ENCODE results near the gene CRYBG1. TPM values are rescaled to one million over a fixed set of nuclear protein-coding genes. Genes with fewer than 3 reads are reported as not detected.

The CRYBG1 gene
- total RNA-seq, 2 donors from 2014 or later, result 10.1 to 11.5 TPM

- peak overlapping the region in 1 of 4 donors; percentile 7 for H3K27ac ChIP-seq
- peaks cover 8% of the 10 kb centered on the region for H3K4me1 ChIP-seq
- H3K27me3 ChIP-seq, result no peaks in the 10 kb centered on the region
- ATAC-seq (no peak), DNase-seq (no peak)
- no peak for TF ChIP-seq CTCF (IDR thresholded peaks at IDR 0.05)
- no peak for TF ChIP-seq POLR2A (IDR thresholded peaks at IDR 0.05)
- H3K9me3 ChIP-seq, result no peaks in the 10 kb centered on the region
- H3K36me3 ChIP-seq (replicated peaks in 1 of 2; ENCODE audit: insufficient read depth in 1 of 2, low read depth in 2 of 2), result no peaks in the 10 kb centered on the region
- H3K4me3 ChIP-seq, result no peak overlapping the region
- intact Hi-C loops (cut with DNase I), result no loop called here
- WGBS, 2 donors, result 26 to 35% methylated on average over 7 of the region's 7 CpGs
Observed at GRCh38 chr6:106525107-106525881, 164.8 kb downstream of the CRYBG1 start.

DNA sequence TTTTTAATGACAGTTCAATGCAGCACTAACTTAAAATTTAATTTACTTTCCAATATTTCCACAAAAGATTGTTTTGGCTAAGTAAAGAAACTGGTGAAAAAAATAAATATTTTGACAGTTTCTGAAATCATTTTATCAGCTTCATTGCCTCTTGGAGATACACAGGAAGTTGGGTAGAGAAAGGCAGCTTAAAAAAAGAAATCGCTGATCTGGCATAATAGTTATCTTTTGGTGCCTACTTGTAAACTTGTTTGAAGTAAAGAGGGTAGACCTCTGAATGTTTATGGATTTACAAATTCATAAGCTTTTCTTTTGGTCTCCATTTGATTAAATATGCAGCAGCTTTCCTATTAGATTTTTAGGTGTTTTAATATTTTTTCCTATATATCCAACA, 165.4 kb downstream of the CRYBG1 start:
- no peaks in the 10 kb centered on the region for H3K36me3 ChIP-seq (replicated peaks in 1 of 2; ENCODE audit: insufficient read depth in 1 of 2, low read depth in 2 of 2)
- TF ChIP-seq CTCF (IDR thresholded peaks at IDR 0.05), result no peak
- TF ChIP-seq POLR2A (IDR thresholded peaks at IDR 0.05), result no peak
- H3K27ac ChIP-seq, result no peak overlapping the region
- ATAC-seq (no peak), DNase-seq (no peak)
- intact Hi-C loops (cut with DNase I), result no loop called here
- H3K27me3 ChIP-seq, result no peaks in the 10 kb centered on the region
- WGBS, 2 donors, result 42 to 57% methylated on average over 1 of the region's 1 CpG
- H3K9me3 ChIP-seq, result no peaks in the 10 kb centered on the region
- H3K4me1 ChIP-seq, result peaks cover 8% of the 10 kb centered on the region
- no peak overlapping the region for H3K4me3 ChIP-seq

DNA sequence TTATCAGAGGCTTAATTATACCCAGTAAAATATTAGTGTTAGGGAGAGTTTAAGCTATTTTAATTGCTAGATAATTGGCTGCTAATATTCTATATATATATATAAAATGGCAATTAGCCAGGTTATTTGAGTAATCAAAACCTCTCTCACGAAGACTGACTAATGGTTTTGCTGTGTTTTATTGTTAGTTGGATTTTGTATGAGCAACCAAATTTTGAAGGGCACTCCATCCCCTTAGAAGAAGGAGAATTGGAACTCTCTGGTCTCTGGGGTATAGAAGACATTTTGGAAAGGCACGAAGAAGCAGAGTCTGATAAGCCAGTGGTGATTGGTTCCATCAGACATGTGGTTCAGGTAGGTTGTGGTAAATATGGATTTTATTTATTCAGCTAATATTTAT, 166.6 kb downstream of the CRYBG1 start:
- H3K9me3 ChIP-seq, result no peaks in the 10 kb centered on the region
- no peaks in the 10 kb centered on the region for H3K27me3 ChIP-seq
- no peaks in the 10 kb centered on the region for H3K36me3 ChIP-seq (replicated peaks in 1 of 2; ENCODE audit: insufficient read depth in 1 of 2, low read depth in 2 of 2)
- no peak overlapping the region for H3K4me3 ChIP-seq
- no peak for ATAC-seq
- no peak for DNase-seq
- H3K27ac ChIP-seq, result no peak overlapping the region
- peaks cover 8% of the 10 kb centered on the region for H3K4me1 ChIP-seq
- 86 to 87% methylated on average over 2 of the region's 2 CpGs for WGBS, 2 donors
- TF ChIP-seq CTCF (IDR thresholded peaks at IDR 0.05) (no peak), POLR2A (IDR thresholded peaks at IDR 0.05) (no peak)
- intact Hi-C loops (cut with DNase I), result no loop called here

DNA sequence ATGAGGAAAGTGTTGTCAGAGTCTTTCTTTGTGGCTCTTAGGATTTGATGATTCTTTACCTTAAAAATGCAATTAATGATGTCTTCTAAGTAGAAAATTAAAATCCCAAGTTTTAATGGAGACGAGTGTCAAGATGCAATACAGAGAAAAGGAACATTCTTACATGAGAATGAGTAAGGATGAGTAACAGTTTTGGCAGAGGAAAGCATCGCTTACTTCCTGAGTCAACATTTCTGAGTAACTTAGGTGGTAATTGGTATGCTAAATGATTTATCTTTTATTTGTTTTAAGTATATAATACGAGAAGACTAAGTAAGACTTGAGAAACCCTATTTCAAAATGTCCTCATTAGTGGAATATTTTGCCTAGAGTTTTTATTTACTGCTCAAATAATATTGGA, 167.5 kb downstream of the CRYBG1 start:
- no peak overlapping the region for H3K4me3 ChIP-seq
- 71 to 72% methylated on average over 3 of the region's 3 CpGs for WGBS, 2 donors
- H3K27ac ChIP-seq, result no peak overlapping the region
- H3K4me1 ChIP-seq, result peaks cover 8% of the 10 kb centered on the region
- TF ChIP-seq CTCF (IDR thresholded peaks at IDR 0.05), result no peak
- no peak for TF ChIP-seq POLR2A (IDR thresholded peaks at IDR 0.05)
- ATAC-seq, result no peak
- H3K9me3 ChIP-seq, result no peaks in the 10 kb centered on the region
- no peak for DNase-seq
- H3K27me3 ChIP-seq, result no peaks in the 10 kb centered on the region
- intact Hi-C loops (cut with DNase I), result no loop called here
- no peaks in the 10 kb centered on the region for H3K36me3 ChIP-seq (replicated peaks in 1 of 2; ENCODE audit: insufficient read depth in 1 of 2, low read depth in 2 of 2)

GRCh38 chr6:106528521-106528920, 168.0 kb downstream of the CRYBG1 start:
- Histone ChIP-seq H3K4me3 (no peak overlapping the region), H3K36me3 (replicated peaks in 1 of 2; ENCODE audit: insufficient read depth in 1 of 2, low read depth in 2 of 2) (no peaks in the 10 kb centered on the region), H3K27ac (no peak overlapping the region), H3K9me3 (no peaks in the 10 kb centered on the region), H3K4me1 (peaks cover 8% of the 10 kb centered on the region), H3K27me3 (no peaks in the 10 kb centered on the region)
- TF ChIP-seq POLR2A (IDR thresholded peaks at IDR 0.05) (no peak), CTCF (IDR thresholded peaks at IDR 0.05) (no peak)
- WGBS, 2 donors, result 88 to 92% methylated on average over 2 of the region's 2 CpGs
- DNase-seq, result no peak
- no peak for ATAC-seq
- intact Hi-C loops (cut with DNase I), result no loop called here

Measured in body of pancreas (tissue), 4 donors.